HG02678 (cell line): Measurements from ENCODE around the gene ESR2.
"Not testable (repeated sequence)": the region's sequence is repeated elsewhere in the genome, so short reads cannot be mapped to it uniquely, and the experiment has no call there.

Source experiments
- ATAC-seq: cut with Tn5 transposase; IDR thresholded peaks from one replicate; pipeline ENCODE4 v1.9.1; 2021; ENCODE audit warnings: mild to moderate bottlenecking, moderate library complexity; ENCODE audit not compliant: unreplicated experiment

Gene ESR2

DNA sequence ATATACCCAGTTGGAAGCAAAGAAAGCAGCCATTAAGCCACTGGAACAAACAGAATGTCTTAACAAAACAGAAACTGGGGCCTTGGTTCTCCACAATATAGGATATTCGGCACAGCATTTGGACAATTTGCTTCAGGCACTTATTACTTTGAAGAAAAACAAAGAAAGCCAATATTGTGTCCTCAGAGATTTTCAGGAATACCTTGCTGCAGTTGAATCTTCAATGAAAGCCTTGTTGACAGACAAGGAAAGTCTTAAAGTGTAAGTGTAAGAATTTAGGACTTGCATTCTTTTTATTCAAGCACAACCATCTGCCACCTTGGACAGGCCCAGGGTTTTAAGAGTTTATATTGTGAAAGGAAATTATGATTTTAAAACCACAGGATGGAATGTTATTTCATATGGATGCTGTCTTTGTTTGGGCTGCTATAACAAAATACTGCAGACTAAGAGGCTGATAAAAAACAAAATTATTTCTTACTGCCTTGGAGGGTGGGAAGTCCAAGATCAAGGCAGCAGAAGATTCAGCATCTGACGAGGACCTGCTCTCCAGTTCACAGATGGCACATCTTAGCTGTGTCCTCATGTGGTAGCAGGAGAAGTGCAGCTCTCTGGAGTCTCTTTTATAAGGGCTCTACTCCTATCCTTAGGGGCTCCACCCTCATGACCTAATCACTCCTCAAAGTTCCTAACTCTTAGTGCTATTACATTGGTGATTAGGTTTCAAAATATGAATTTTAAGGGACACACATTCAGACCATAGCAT is 244.4 kb downstream of the ESR2 start:
- ATAC-seq: no peak

DNA sequence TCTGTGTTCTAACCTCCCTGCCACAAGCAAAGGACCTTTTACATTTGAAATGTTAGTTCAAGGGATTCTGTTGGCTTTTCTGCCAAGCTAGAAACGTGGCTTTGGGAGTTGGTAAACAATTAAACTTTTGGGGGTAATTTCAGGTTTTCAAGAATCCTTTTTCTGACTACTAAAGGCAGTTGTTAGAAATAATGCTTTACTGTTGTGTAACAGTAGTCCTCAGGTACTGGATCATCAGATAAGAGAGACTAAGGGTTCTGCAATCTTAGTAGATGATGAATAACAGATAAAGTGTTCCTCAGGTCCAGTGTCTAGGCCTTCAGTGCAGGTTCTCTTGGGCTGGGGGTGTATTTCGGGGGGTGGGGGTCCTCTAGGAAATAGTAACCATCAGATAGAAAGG is 249.1 kb downstream of the ESR2 start:
- no peak for ATAC-seq

DNA sequence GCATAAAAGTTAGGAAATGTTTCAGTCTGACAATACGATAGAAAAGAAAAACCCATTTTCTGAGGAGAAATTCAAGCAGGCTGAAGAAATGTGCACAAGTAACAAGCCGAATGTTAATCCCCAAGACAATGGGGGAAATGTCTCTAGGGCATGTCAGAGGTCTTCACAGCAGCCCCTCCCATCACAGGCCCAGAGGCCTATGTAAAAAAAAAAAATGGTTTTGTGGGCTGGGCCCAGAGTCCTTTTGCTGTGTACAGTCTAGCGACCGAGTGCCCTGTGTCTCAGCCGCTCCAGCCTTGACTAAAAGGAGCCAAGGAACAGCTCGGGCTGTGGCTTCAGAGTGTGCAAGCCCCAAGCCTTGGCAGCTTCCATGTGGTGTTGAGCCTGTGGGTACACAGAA is 250.9 kb downstream of the ESR2 start:
- ATAC-seq: not testable (repeated sequence)

GRCh38 chr14:64040044-64040443 is 254.1 kb downstream of the ESR2 start:
- no peak for ATAC-seq

DNA sequence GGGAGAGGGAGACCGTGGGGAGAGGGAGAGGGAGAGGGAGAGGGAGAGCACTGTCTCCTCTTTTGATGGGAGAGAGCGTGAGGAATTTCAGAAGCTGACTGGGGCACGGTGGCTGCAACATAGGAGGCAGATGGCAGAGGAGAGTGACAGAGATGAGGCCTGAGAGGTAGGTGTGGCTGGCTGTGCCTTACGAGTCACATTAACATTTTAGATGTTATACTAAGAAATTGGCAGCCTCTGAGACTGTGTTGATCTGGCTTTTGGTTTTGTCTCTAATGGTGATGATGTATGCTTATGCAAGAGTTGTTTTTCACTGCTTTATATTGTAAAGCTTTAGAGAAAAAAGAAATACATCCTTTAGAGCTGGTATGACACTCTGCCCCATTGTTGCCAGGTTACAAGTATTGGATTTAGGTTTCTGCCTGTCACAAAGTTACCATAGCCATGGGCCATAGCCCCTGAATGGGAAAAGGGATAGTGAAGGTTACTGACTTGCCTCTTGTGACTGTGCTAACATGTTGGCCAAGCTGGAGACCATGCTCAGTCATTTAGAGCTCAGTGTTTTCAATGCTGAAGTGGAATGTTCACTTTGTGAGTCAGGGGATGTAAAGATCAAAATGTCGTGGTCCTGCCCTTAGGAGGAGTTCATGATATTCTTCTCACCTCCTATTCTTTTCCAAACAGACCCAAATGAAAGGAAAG is 255.2 kb downstream of the ESR2 start:
- no peak for ATAC-seq

- ATAC-seq: not testable (repeated sequence)
Observed at GRCh38 chr14:64037869-64038745, 256.1 kb downstream of the ESR2 start.

- ATAC-seq: no peak
Observed at GRCh38 chr14:64035143-64035542, 259.0 kb downstream of the ESR2 start.
